GM18502 (cell line): ENCODE results near the gene STRADA.

Experiments used
- ATAC-seq: cut with Tn5 transposase; IDR thresholded peaks from one replicate; pipeline ENCODE4 v1.9.1; 2021; ENCODE audit warnings: mild to moderate bottlenecking; ENCODE audit not compliant: unreplicated experiment, poor library complexity

Gene STRADA, protein sequence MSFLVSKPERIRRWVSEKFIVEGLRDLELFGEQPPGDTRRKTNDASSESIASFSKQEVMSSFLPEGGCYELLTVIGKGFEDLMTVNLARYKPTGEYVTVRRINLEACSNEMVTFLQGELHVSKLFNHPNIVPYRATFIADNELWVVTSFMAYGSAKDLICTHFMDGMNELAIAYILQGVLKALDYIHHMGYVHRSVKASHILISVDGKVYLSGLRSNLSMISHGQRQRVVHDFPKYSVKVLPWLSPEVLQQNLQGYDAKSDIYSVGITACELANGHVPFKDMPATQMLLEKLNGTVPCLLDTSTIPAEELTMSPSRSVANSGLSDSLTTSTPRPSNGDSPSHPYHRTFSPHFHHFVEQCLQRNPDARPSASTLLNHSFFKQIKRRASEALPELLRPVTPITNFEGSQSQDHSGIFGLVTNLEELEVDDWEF

DNA sequence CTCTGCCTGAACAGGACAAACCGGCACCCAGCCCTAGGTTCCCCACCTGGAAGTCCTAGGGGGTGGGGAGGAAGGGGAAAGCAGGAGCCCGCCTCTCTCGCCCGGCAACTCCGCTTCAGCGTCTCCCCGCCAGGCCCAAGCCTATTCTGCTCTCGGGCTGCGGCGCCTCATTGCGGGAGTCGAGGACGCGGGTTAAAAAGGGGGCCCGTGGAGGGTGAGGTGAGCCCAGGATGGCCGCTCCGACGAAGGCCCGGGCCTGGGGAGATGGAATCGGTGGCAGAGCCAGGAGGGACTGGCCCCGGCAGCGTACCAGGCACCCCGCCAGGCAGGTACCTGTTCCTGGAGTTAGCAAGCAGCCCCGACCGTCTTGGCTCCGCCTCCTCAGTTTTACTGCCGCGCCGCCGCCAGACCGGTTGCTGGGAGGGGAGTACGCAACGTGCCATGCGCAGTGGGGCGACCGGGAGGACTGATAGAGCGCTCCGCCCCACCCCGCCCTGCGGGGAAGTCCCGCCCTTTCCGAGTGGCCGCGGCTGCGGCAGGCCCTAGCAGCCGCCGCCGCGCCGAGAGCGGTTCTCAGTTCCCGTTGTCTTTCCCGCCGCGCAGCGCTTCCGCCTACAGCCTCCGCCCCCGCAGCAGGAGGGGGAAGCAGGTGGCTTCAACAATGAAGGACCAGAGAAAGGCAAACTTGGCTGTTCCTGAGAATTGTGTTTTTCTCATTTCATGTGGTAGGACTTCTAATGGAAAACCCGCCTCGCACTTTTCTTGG lies at the start of gene STRADA:
TSS of gene STRADA (minus strand) at position 392 of the 766 bp plus-strand sequence. CDS start 13,430 bp downstream, outside the sequence.
- ATAC-seq, result peak; percentile 86

DNA sequence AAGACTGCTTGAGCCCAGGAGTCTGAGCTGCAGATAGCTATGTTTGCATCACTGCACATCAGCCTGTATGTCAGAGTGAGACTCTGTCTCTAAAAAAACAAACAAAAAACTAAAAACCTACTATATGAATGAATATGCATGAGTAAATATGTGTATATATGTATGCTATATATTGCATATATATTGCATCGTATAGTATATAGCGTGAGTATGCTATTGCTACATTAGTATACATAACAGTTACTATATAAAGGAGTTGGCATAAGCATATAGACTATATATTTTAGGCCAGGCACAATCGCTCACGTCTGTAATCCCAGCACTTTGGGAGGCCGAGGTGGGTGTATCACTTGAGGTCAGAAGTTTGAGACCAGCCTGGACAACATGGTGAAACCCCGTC lies 48.5 kb upstream of the STRADA start:
- ATAC-seq, result no peak

DNA sequence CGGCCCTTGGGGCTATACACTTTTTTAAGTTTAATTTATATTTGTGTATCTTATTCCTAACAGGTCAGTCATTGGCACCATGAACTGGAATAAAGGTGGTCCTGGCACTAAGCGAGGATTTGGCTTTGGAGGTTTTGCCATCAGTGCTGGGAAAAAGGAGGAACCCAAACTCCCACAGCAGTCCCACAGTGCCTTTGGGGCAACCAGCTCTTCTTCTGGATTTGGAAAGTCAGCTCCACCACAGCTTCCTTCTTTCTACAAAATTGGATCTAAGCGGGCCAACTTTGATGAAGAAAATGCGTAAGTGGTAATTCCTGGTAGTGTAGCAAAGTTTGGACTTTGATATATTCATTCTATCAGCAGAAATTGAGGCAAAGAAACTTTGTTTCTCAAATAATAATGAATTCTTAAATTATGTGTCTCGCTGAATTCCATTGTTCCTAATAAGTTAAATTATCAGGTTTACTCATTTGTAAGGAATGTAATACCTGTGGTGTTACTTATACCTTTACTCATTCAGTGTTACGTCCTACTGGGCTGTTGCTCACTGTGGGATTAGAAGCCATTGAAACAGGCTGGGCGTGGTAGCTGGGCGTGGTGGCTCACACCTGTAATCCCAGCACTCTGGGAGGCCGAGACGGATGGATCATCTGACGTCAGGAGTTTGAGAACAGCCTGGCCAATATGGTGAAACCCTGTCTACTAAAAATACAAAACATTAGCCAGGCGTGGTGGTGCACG lies 45.5 kb upstream of the STRADA start:
- no peak for ATAC-seq

DNA sequence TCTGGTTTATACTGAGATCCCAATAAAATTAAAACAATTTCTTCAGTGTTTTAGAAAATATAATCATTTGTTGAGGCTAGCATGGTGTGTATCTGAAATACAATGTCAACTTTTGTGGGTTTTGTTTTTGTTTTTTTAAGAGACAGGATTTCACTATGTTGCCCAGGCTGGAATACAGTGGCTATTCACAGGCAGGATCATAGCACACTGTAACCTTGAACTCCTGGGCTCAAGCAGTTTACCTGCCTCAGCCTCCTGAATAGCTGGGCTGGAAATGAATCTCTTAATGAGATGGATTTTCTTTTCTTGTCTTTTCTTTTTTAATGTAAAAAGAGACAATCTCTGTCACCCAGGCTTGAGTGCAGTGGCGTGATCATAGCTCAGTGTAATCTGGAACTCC lies 44.5 kb upstream of the STRADA start:
- ATAC-seq, result no peak

DNA sequence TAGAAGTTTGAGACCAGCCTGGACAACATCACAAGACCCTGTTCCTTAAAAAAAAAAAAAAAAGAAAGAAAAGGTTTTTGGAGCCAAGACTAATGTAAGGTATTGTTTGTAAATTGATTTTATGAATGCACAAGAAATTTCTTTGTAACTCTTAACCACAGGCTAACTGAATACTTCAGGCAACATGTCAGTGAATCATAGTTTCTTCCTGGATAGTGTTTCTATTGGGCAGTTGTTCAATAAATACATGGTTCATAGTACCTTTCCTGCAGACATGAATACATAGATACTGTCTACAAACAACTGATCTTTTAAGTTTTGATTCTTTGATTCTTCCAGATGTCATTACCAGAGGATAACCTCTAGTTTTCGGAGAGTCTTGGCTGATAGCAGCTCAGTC lies 44.0 kb upstream of the STRADA start:
- ATAC-seq, result no peak

DNA sequence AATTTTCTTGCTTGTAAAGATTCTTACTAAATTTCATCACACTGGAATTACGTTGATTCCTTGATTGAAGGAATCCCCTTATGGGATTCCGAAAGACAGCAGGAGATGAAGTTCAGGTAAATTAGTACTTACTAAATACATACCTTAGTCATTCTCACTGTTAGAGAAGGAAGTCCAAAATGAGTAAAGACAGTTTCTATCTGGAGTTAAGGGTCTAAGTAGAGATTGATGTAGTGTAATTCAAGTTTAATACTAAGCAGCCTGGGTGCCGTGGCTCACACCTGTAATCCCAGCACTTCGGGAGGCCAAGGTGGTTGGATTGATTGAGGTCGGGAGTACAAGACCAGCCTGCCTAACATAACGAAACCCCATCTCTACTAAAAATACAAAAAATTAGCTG lies 41.9 kb upstream of the STRADA start:
- ATAC-seq, result no peak

DNA sequence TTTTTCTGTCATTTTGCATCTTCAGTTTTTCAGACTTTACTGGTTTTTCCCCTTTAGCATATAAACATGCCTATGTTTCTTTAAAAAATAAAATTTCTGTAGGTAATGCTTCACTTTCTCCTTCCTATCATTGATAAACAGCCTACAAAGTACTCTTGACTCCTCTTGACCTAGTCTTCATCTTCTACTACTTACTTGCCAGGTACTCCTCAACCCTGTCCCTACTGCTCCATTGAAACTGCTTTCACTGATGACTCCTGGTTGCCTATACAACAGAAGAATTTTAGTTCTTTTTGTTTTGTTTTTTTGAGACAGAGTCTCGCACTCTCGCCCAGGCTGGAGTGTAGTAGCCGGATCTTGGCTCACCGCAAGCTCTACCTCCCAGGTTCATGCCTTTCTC lies 39.3 kb upstream of the STRADA start:
- ATAC-seq, result no peak

DNA sequence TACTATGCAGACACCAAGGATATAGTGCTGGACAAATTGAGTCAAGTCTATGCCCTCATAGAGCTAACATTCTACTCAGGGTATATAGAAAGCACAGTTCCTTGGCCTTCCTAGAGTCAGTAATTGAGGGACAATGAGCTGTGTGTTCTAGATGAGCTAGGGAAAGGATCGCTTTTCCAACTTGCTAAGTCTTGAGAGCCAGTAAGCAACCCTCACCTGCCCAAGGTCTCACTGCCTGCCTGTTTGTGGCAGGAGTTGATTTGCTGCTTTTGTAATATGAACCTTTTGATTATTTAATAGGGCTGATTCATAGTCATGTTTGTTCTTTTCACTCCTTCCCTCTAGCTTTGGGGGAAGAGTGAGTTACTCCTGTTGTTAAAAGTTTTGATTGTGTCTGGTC lies 38.9 kb upstream of the STRADA start:
- no peak for ATAC-seq

DNA sequence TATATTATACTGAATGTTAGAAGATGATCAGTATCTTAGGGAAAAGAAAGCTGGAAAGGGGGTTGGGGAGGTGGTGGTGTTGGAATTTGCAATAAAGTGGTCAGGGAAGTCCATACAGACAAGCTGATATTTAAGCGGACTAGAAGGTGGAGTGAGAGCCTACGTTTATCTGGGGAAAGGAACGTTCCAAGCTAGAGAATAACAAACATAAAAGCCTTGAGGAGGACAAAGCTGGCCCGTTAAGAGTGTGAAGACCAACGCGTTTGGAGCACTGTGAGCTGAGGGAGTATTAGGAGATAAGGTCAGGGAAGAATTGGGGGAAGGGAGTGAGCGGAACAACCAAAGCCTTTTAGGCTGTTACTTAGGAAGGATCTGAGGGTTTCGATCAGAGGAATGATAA lies 33.8 kb upstream of the STRADA start:
- ATAC-seq, result no peak

DNA sequence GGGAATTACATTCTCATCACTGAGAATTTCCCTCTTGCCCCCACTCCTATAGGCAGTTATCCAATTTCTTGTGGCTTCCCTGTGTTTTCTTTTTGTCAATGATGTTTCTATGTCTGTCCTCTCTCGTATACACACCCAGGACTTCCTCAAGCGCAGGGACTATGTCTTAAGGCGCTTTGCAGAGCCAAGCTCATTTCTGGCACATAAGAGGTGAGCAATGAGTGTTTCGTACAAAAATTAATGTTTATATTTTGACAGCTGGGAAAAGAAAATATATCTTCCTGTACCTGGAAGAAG lies 33.3 kb upstream of the STRADA start:
- no peak for ATAC-seq

DNA sequence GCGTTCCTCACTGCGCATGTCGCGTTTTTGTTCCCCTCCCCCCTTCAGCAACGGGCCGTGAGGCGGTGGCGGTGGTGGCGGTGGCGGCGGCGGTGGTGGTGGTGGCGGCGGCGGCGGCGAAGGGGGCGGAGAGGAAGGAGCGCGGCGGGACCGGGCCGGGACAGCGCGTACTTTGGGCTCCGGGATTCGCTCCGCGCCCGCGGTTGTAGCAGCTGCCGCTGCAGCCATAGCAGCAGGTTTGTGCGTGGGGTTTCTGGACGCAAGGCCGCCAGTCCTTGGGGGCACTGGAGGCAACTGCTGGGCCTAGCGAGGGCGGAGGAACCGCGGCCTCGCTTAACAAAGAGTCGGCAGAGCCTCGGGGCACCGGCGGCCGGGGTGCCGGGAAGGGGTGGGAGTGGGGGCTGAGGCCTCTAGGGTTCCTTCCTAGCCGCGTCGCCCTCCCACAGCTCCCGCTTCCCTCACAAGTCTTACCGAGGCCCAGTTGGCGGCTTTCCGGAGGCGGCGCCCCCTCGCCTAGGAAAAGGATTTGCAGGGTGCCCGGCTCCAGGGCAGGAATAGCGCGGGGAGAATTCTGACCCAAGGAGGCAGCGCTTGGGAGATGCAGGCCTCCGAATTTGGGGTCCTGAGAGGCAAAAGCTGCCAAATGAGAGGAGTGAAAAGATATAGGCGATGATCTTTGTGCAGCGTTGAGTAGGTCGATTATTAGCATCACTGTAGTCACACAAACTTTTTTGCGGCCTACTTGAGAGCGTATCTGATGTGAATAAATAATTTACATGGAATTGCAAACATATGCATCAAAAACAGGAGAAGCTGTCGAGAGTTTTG lies 32.8 kb upstream of the STRADA start, which contains the start of gene DDX42:
TSS of gene DDX42 (plus strand) at position 30 of the 828 bp plus-strand sequence. CDS start 12,880 bp downstream, outside the sequence.
- peak; percentile 9 for ATAC-seq

DNA sequence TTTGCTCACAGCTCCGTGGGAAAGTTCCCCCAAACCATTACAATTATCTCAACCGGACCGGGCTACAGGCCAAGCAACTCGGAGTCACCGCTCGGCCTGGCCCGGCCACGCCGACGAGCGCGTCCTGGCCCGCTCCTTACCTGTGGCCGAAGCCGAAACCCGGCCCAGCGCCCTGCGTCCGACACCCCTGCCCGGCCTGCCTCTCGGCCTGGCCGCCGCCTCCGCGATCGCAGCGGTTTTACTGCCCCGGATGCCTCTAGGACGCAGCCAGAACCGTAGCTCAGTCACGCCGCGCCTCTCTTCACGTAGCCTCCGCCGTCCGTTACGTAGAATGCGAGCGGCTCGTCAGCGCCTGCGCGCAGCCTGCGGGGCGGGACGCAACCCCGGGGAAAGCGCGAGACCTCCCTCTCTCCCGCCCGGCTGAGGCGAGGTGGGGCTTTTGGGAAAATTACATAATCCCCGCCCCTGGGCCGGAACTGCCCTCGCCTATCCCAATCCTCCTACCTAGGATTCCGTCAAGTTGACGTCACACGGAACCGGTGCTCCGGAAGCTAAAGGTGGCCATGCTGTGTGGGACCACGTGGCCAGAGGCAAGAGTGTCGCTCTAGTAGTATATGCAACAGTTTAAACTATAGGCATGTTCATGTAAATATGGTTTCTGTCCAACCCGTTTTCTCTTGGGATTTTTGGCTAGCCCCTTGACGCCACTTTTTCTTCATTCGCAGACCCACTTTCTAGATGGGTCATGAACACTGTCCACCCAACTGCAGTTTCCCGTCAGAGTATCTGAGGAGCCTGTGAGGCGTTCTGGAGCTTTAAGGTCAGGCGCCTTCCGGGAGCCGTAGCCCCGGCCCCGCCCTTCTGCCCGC lies 31.9 kb upstream of the STRADA start, which contains the start of gene CCDC47:
TSS of gene CCDC47 (minus strand) at position 326 of the 869 bp plus-strand sequence. CDS start 7,422 bp downstream, outside the sequence.
- ATAC-seq, result peak; percentile 82

DNA sequence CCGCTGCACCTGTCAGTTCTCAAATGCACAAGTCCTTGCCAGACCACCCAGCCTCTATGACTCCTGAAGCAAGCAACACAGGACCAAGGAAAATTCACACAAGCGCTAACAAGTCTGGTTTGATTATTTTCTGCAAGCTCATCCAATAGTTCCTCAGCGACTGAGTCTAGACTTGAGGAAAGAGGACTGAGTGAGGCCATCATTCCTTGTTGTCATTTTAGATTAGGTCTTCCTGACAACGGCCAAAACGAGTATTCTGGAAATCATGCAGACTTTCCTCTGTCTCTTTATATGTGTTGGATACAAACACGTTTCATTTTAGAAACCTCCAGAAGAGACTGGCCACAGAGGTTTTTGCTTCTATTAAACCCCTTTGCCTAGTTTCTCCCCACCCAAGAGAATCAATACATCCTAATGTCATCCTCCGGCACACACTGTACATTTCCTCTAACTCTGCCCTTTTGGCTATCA lies 31.2 kb upstream of the STRADA start:
- no peak for ATAC-seq

DNA sequence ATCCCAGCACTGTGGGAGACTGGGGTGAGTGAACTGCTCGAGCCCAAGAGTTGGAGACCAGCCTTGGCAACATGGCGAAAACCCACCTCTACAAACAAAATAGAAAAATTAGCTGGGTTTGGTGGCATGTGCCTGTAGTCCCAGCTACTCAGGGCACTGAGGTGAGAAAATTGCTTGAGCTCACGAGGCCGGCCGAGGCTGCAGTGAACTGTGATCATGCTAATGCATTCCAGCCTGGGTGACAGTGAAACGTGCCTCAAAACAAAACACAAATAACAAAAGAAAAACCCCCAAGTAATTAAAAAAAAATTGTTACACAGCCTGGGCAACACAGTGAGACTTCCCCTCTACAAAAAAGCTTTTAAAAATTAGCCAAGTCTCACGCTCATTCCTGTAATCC lies 26.8 kb upstream of the STRADA start:
- no peak for ATAC-seq

DNA sequence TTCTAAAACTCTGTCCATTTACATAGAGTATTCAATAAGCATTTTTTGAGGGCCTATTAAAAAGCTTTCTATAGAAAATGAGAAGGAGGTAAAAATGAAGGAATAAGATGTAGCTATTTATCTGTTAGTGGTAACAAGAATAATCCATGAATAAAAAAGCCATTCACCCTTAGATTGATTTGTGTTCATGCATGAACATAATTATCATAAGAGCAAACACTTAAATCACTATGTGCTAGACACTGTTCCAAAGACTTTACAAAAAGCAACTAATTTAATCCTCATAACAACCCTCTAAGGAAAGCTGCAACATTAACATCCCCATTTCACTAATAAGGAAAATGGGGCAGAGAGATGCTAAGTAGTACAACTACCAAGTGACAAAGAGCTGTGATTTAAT lies 25.2 kb upstream of the STRADA start:
- ATAC-seq, result no peak

DNA sequence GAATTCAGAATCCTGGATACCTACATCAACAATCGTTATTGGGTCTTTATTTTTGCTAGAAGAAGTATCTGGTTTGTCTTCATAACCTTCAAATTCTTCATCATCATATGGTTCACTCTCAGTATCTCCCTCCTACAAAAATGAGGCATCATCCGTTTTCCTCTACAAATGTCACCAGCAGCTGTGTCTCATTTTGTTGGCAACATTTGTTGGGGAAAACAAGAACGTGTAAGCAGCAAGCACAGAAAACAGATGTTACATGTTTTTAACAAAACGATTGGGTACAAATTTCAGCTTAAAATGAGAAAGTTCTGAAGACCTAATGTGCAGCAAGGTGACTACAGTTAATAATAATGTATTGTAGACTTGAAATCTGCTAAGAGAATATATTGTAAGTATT lies 23.1 kb upstream of the STRADA start:
- no peak for ATAC-seq

DNA sequence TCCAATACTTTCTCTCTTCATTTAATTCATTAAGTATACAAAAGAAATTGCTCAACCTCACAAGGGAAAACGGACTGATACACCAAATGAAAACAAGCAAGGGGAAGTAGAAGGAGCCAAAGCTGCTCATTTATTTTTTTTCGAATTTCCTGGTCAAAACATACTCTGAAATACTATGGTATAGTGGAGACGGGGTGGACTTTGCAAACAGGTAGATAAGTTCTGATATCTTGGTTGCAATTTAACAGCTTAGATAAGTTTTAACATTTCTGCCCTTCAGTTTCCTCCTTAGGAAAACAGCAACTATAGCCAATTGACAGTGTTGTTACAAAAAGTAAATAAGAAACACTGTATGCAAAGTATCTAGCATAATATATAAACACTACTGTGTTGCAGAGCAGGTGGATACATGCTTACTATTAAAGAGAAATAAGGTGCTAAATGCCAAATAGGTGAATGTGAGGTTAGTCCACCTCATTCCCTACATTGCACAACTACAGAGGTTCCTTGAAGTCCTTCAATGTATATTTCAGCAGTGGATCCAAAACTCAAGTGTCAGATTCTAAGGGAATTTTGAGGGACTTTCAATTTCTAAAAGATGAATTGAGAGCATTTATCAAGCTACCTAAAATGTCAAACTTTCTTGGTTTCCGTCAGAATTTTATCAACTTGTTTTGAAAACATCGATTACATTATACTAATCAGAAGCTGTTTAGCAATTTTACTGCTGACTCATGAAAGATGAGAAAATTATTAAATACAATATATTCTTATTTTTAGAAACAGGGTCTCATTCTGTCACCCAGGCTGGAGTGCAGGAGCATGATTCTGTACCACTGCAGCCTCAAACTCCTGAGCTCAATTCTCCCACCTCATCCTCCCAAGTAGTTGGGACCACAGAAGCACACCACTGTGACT lies 20.8 kb upstream of the STRADA start:
- ATAC-seq, result no peak
